Stimulated activated CD8-positive, alpha-beta memory T cell treated with anti-CD3 and anti-CD28 coated beads, Interleukin-12 subunit alpha, Interleukin-12 subunit beta, amount 100 ng/mL, for 24 hours (primary cell): ENCODE data around the gene ATP5F1D.

ENCODE experiments used
- DNase-seq: peaks from one replicate; pipeline ENCODE4 v3.0.0-alpha.2; 2020; ENCODE audit errors: extremely low read depth

Gene ATP5F1D

GRCh38 chr19:1282588-1283206 lies 41.1 kb downstream of the ATP5F1D start:
- no peak for DNase-seq

- DNase-seq = no peak
These were observed 41.8 kb downstream of the ATP5F1D start for GRCh38 chr19:1283207-1283916.

GRCh38 chr19:1283917-1284292 lies 42.4 kb downstream of the ATP5F1D start:
- no peak for DNase-seq

GRCh38 chr19:1284293-1284978 lies 42.9 kb downstream of the ATP5F1D start:
- no peak for DNase-seq

GRCh38 chr19:1284979-1285736 lies 43.6 kb downstream of the ATP5F1D start:
- no peak for DNase-seq

GRCh38 chr19:1285737-1286360 lies 44.3 kb downstream of the ATP5F1D start, which contains the start of gene EFNA2:
TSS of gene EFNA2 (plus strand) at chr19:1285873. CDS start at chr19:1286169, 296 bp downstream.
- DNase-seq = no peak

- DNase-seq = no peak
These were observed 45.2 kb downstream of the ATP5F1D start for GRCh38 chr19:1286487-1287353.

GRCh38 chr19:1287354-1288225 lies 46.0 kb downstream of the ATP5F1D start:
- DNase-seq = no peak

GRCh38 chr19:1288226-1288612 lies 46.7 kb downstream of the ATP5F1D start:
- no peak for DNase-seq

GRCh38 chr19:1288833-1289685 lies 47.5 kb downstream of the ATP5F1D start:
- no peak for DNase-seq

GRCh38 chr19:1289686-1290025 lies 48.1 kb downstream of the ATP5F1D start:
- no peak for DNase-seq

- DNase-seq = no peak
These were observed 48.7 kb downstream of the ATP5F1D start for GRCh38 chr19:1290196-1290702.

GRCh38 chr19:1290703-1291651 lies 49.4 kb downstream of the ATP5F1D start:
- DNase-seq = no peak

GRCh38 chr19:1291761-1292418 lies 50.3 kb downstream of the ATP5F1D start:
- no peak for DNase-seq

GRCh38 chr19:1292419-1293151 lies 51.0 kb downstream of the ATP5F1D start:
- DNase-seq = no peak
